Neural cell (in vitro differentiated cells): Measurements from ENCODE around the gene PAPPA2. TPM values are rescaled to one million over a fixed set of nuclear protein-coding genes. Genes with fewer than 3 reads are reported as not detected.

Experiments used
- H2AFZ ChIP-seq: fragments of 200-600, 300-800 bp; sonication (generic), shearing (Covaris generic); 2 replicates; pipeline ENCODE4 v1.6.0; 2014; ENCODE audit warnings: low read depth, mild to moderate bottlenecking, antibody characterized with exemption, low read length, moderate library complexity
- H3F3A ChIP-seq: fragments of 200-600 bp; shearing (Covaris generic); 2 replicates; pipeline ENCODE4 v1.6.1; 2016; ENCODE audit warnings: mild to moderate bottlenecking, moderate library complexity, mixed read lengths, antibody characterized with exemption, low read length; ENCODE audit not compliant: insufficient read depth, poor library complexity, severe bottlenecking
- H3K27ac ChIP-seq: fragments of 200-600, 300-800 bp; sonication (generic), shearing (Covaris generic); 2 replicates; pipeline ENCODE4 v1.5.1; 2014; ENCODE audit warnings: mild to moderate bottlenecking, low read length, moderate library complexity
- H3K27me3 ChIP-seq: fragments of 300-800, 200-600 bp; sonication (generic), shearing (Covaris generic); 2 replicates; pipeline ENCODE4 v1.6.0; 2014; ENCODE audit warnings: mild to moderate bottlenecking, low read depth, low read length, moderate library complexity; ENCODE audit not compliant: insufficient read depth
- H3K36me3 ChIP-seq: fragments of 300-800, 200-600 bp; sonication (generic), shearing (Covaris generic); 2 replicates; pipeline ENCODE4 v1.5.1; 2014; ENCODE audit warnings: mild to moderate bottlenecking, antibody characterized with exemption, low read length, moderate library complexity; ENCODE audit not compliant: insufficient read depth
- H3K4me2 ChIP-seq: fragments of 300-800, 200-600 bp; sonication (generic), shearing (Covaris generic); 2 replicates; pipeline ENCODE4 v1.6.0; 2014; ENCODE audit warnings: mild to moderate bottlenecking, low read length
- H3K4me3 ChIP-seq: fragments of 300-800, 200-600 bp; sonication (generic), shearing (Covaris generic); 2 replicates; pipeline ENCODE4 v1.5.1; 2014; ENCODE audit warnings: mild to moderate bottlenecking, low read length, moderate library complexity
- H3K79me2 ChIP-seq: fragments of 200-600 bp; shearing (Covaris generic); replicated peaks from 2 replicates; pipeline ENCODE4 v1.6.0; 2014; ENCODE audit warnings: mild to moderate bottlenecking, low read length, moderate library complexity; ENCODE audit not compliant: insufficient read depth
- H3K9ac ChIP-seq: fragments of 300-800, 200-600 bp; sonication (generic), shearing (Covaris generic); 2 replicates; pipeline ENCODE4 v1.6.1; 2016; ENCODE audit warnings: mild to moderate bottlenecking, low read length, mixed read lengths
- H3K9me2 ChIP-seq: fragments of 200-600 bp; shearing (Covaris generic); 2 replicates; pipeline ENCODE4 v1.6.1; 2016; ENCODE audit warnings: mild to moderate bottlenecking, low read length, mixed read lengths; ENCODE audit not compliant: insufficient read depth
- H3K9me3 ChIP-seq: fragments of 200-600, 300-800 bp; sonication (generic), shearing (Covaris generic); 2 replicates; pipeline ENCODE4 v1.6.1; 2016; ENCODE audit warnings: mild to moderate bottlenecking, mixed run types, low read length, moderate library complexity, mixed read lengths
- H4K20me1 ChIP-seq: fragments of 200-600 bp; shearing (Covaris generic); 2 replicates; pipeline ENCODE4 v1.6.1; 2016; ENCODE audit warnings: mild to moderate bottlenecking, mixed run types; ENCODE audit not compliant: insufficient read depth
- CTCF ChIP-seq: fragments of 450-650 bp; IDR thresholded peaks from 2 replicates; pipeline ENCODE4 v1.5.1; 2014; ENCODE audit warnings: antibody characterized with exemption, mild to moderate bottlenecking, moderate library complexity; ENCODE audit not compliant: poor library complexity, severe bottlenecking
- EP300 ChIP-seq: fragments of 450-650 bp; conservative IDR thresholded peaks from 2 replicates; pipeline ENCODE4 v1.6.1; 2014; ENCODE audit warnings: antibody characterized with exemption, mild to moderate bottlenecking, moderate library complexity; ENCODE audit not compliant: poor library complexity, severe bottlenecking
- EZH2 ChIP-seq: fragments of 200-600, 300-800 bp; shearing (Covaris generic), sonication (generic); IDR thresholded peaks from 2 replicates; pipeline ENCODE4 v1.6.1; 2014; ENCODE audit warnings: antibody characterized with exemption, low read length, borderline replicate concordance, mild to moderate bottlenecking; ENCODE audit not compliant: insufficient read depth, poor library complexity, severe bottlenecking
- MXI1 ChIP-seq: fragments of 450-650 bp; conservative IDR thresholded peaks from 2 replicates; pipeline ENCODE4 v1.6.1; 2014; ENCODE audit warnings: antibody characterized with exemption, mild to moderate bottlenecking; ENCODE audit not compliant: poor library complexity, severe bottlenecking
- POLR2AphosphoS5 ChIP-seq: IDR thresholded peaks from 2 replicates; pipeline ENCODE4 v1.6.1; 2012
- RAD21 ChIP-seq: fragments of 450-650 bp; conservative IDR thresholded peaks from 2 replicates; pipeline ENCODE4 v1.6.1; 2014; ENCODE audit warnings: antibody characterized with exemption, mild to moderate bottlenecking, moderate library complexity
- REST ChIP-seq: IDR thresholded peaks from 2 replicates; pipeline ENCODE4 v1.6.1; 2012; ENCODE audit warnings: borderline replicate concordance
- SMC3 ChIP-seq: fragments of 450-650 bp; conservative IDR thresholded peaks from 2 replicates; pipeline ENCODE4 v1.6.1; 2014; ENCODE audit warnings: antibody characterized with exemption, mild to moderate bottlenecking, moderate library complexity; ENCODE audit not compliant: poor library complexity
- TAF1 ChIP-seq: IDR thresholded peaks from 2 replicates; pipeline ENCODE4 v1.6.1; 2012; ENCODE audit warnings: low read depth
- polyA plus RNA-seq: library from polyadenylated mRNA; depleted of rRNA; stranded (reverse); fragments of >200 nt; gene quantifications from 2 replicates; pipeline ENCODE4 v1.2.3, GENCODE V29; 2014

PAPPA2 gene
- polyA plus RNA-seq, 1 donor from 2014 or later, result 0.59 TPM

GRCh38 chr1:176838276-176838995 is 375.5 kb downstream of the PAPPA2 start:
- no peaks in the 10 kb centered on the region for H4K20me1 ChIP-seq
- no peak overlapping the region for H3K27ac ChIP-seq
- no peak for TF ChIP-seq POLR2AphosphoS5
- no peak for TF ChIP-seq SMC3
- no peak for TF ChIP-seq MXI1
- TF ChIP-seq RAD21, result no peak
- no peak for TF ChIP-seq CTCF
- TF ChIP-seq REST, result no peak
- no peak for TF ChIP-seq EZH2
- TF ChIP-seq EP300, result no peak
- no peak for TF ChIP-seq TAF1
- no peaks in the 10 kb centered on the region for H3K79me2 ChIP-seq
- no peaks in the 10 kb centered on the region for H3K27me3 ChIP-seq
- no peaks in the 10 kb centered on the region for H3K36me3 ChIP-seq
- H2AFZ ChIP-seq, result no peak overlapping the region
- no peaks in the 10 kb centered on the region for H3K9me2 ChIP-seq
- no peak overlapping the region for H3K4me3 ChIP-seq
- no peaks in the 10 kb centered on the region for H3F3A ChIP-seq
- H3K9ac ChIP-seq, result no peak overlapping the region
- H3K9me3 ChIP-seq, result no peaks in the 10 kb centered on the region
- H3K4me2 ChIP-seq, result no peak overlapping the region

- Histone ChIP-seq H3K36me3 (no peaks in the 10 kb centered on the region), H4K20me1 (no peaks in the 10 kb centered on the region), H3K27ac (no peak overlapping the region), H3F3A (no peaks in the 10 kb centered on the region), H2AFZ (no peak overlapping the region), H3K79me2 (no peaks in the 10 kb centered on the region), H3K9me3 (no peaks in the 10 kb centered on the region), H3K4me3 (no peak overlapping the region), H3K4me2 (no peak overlapping the region), H3K27me3 (no peaks in the 10 kb centered on the region), H3K9me2 (no peaks in the 10 kb centered on the region), H3K9ac (no peak overlapping the region)
- TF ChIP-seq RAD21, result no peak
- TF ChIP-seq POLR2AphosphoS5, result no peak
- TF ChIP-seq TAF1, result no peak
- TF ChIP-seq CTCF, result no peak
- TF ChIP-seq REST, result no peak
Observed at GRCh38 chr1:176839216-176839615, 376.2 kb downstream of the PAPPA2 start.
